Medulla oblongata (tissue), 1 donor: Measurements from ENCODE around the gene ZNF524.

ENCODE experiments used
- DNase-seq: peaks from one replicate; pipeline ENCODE4 v3.0.0-alpha.2; 2015; ENCODE audit errors: extremely low spot score

The ZNF524 gene

DNA sequence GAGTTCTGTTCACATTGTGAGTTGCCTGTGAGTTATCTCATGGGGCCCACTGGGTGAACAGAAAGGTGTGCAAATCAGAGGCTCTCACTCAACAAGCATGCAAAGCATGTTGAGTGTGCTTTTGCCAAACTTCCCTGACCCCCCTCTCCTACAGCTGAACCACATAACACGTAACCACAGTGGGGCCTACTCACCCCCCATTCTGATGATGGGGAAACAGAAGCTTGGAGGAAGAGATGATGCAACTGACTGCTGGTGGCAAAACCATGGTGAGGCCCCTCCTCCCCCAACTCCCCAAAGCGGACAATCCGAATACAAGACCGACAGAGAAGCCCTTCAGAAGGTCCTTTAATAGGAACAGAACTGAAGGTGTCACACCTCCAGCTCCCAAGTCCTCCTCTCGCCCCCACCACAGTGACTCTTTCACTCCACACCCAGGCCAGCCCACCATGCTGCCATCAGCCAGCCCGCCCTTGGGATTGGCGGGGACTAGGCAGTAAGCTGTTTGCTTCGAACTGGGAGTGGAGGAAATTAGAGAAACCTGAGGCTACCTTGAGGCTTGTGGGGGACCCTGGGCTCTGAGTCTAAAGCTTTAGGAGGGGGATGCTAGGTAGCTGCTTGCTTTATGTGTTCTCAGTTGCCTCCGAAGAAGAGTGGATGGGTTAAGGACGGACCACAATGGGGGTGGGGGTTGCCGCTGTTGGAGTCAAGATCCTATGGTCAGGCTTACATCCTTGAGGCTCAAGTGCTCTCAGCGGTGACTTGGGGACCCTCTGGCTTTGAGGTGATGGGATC is 20.5 kb downstream of the ZNF524 start:
- DNase-seq = no peak

GRCh38 chr19:55621205-55621672 is 21.2 kb downstream of the ZNF524 start:
- DNase-seq = no peak

DNA sequence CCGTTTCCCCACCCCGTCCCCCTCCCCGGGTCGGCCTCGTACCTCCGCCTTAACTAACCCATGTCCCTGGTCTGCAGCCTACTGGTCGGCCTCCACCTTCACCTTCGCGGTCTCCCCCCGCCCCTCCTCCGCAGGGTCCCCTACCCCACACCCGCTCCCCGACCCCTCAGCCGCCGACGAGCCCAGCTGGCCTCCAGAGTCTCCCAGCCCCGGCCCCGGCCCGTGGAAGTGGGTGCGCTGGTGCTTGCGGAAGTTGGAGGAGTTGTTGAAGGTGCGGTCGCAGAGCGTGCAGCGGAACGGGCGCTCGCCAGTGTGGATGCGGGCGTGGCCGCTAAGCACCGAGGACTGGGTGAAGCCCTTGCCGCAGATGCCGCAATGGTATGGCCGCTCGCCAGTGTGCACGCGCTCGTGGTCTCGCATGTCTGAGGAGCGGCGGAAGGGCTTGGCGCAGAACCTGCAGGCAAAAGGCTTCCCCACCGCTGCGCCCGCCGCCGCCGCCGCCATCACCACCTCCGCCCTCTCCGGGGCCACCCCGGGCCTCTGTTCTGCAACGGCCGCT is 21.7 kb downstream of the ZNF524 start:
- DNase-seq = no peak

GRCh38 chr19:55622242-55622969 is 22.3 kb downstream of the ZNF524 start:
- no peak for DNase-seq

GRCh38 chr19:55623130-55623529 is 23.0 kb downstream of the ZNF524 start:
- no peak for DNase-seq

GRCh38 chr19:55623561-55623960 is 23.5 kb downstream of the ZNF524 start:
- no peak for DNase-seq

DNA sequence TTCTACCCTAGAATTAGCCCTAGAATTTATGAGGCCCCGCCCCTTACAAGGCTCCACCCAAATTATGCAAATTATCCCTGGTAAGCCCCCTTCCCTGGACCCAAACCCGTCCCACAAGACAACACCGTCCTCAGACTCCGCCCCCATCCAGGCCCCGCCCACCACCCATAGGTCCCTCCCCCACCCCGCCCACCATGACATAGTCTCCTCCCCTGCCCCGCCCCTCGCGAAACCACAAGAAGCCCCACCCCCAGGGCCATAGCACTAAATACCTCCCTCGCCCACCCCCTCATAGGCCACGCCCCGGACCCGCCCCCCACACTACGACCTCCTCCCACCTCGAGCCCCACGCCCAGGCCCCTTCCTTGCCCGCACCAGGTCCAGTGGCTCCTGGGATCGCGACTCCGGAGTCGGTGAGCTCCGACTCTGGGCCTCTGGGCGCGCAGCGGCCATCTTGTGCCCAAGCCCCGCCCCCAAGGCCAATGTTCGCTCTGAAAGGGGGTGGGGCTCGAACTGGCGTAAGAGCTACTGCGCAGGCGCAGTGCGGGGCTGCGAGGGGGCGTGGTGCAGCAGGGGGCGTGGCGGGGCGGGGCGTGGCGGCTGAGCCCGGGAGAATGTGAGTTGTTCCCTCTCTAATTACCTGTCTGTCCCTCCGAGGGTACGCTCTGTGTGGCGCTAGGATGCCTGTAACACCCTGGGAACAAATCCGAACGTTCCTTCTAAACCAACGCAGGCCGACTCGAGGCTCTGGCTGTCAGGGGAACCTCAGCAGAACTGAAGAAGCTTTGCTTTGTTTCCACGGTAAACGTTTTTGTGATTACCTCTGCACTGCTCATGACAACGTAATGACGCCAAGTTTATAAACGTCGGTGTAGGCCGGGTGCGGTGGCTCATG is 24.3 kb downstream of the ZNF524 start, which contains the start of gene ZNF784:
TSS of gene ZNF784 (minus strand) at position 458 of the 895 bp plus-strand sequence. CDS start at position 453, 5 bp downstream.
- peak; percentile 93 for DNase-seq

- no peak for DNase-seq
Measured at GRCh38 chr19:55625004-55625326, 24.9 kb downstream of the ZNF524 start.

- DNase-seq = no peak
Measured at GRCh38 chr19:55626350-55626749, 26.3 kb downstream of the ZNF524 start.

DNA sequence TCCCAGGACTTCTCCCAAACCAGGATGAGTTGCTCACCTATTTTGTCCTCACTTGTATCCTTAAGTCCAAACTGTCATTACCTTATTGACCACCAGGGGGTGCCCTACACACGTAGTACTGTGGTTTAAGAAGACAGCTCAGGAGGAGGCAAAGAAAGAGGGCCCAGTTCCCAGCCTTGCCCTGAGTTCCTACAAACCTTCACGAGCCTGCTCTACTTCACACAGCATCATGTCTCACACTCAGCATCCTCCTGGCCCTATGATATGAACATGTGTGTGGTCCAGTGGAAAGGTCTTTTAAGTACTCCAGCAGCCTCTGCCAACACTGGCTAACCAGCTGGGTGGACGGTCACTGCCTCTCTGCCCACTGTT is 32.4 kb downstream of the ZNF524 start:
- peak; percentile 97 for DNase-seq

DNA sequence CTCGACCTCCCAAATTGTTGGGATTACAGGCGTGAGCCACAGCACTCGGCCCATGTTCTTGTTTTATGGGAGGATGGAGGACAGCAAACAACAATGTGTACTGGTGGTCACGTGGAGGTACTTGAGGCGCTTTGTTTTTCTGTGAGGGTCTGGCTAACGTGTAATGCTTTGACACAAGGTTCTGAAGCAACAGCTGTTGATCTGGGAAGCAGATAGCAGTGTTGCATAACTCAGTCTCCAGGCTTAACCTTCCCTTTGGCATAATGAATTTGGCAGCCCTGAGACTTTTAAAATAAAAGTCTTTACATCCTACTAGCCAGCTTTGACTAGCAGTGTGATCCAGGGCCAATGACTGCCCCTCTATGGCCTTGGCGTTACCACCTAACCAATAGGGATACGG is 33.8 kb downstream of the ZNF524 start:
- DNase-seq = no peak

DNA sequence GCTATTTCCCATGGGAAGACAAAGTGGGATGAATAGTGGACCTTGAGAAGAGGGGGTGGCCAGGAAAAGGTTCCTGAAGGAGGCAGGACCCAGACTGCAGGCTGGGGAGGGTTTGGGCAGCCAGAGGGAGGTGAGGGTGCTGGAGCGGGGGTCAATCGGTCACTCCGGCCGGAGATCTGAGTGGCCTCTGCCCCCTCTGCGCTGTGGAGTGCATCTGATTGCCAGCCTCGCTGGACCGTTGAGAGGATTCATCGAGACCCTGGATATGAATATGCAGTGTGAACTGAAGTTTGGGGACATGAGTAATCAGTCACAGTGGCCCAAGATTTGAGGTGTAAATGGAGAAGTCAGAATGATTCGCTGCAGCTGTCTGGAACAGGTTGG is 35.2 kb downstream of the ZNF524 start:
- no peak for DNase-seq

DNA sequence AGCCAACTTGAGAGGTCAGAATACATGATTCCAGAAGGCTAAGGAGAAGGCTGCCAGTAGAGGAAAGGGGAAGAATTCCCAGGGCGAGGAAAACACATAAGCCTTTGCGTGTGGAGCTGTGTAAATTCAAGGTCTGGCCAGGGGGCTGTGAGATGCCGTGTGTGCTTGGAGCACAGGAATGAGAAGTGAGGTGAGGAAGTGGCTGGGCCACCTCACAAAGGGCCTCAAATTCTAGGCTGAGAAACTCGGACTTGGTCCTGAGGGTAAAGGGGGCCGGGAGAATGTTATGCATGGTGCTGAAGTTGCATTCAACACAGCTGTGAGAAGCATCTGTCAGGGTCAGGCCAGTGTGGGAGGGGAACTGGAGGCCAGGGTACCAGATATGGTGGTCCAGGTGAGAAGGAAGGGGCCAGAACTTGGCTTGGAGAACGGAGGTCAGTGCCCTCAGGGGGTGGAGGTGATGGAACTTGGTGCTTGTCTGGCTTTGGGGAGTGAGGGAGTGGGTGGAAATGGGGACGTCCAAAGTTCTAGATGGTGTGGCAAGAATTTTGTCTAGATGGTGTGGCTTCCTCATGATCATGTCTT is 35.9 kb downstream of the ZNF524 start:
- peak; percentile 1 for DNase-seq

DNA sequence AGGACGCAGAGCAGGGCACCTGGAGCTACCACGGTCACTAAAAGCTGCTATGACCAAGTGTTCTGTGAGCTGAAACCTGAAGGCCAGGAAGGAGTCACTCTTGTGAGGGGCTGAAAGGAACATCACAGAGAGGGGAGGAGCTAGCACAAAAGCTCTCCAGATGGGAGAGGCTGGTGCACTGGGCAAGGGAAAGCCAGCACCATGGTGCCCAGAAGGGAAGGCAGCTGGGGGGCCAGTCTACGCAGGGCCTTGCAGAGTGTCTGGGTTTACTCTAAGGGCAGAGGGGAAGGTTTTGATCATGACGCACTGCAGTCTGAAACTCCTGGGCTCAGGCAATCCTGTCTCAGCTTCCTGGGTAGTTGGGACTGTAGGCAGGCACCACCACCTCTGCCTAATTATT is 36.6 kb downstream of the ZNF524 start:
- no peak for DNase-seq

- DNase-seq = no peak
Measured at GRCh38 chr19:55637534-55637933, 37.4 kb downstream of the ZNF524 start.

GRCh38 chr19:55638864-55639359 is 38.8 kb downstream of the ZNF524 start:
- DNase-seq = peak; percentile 8

DNA sequence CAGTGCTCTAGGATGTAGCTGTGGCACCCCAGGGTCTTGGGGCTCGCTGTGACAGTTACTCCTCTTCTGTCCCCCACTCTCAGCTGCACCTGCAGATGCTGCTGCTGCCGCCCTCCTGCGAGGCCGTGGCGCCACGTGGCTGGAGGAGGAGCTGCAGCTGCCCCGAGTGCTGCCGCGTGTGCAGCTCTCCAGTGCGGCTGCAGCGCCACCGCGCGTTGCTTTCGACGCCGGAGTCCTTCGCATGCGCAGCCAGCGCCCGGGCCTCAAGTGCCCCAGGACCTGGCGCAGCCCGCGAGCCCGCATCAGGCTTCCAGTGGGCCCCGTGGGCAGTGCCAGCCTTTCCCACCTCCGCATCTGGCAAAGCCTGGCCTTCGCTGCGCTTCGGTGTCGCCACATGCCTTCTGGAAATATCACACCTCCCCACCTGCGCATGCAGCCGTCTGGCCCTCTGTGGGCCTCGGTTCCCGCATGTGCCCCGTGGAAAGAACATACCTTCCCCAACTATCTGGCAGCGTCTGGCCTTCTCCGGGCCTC is 40.0 kb downstream of the ZNF524 start:
- peak; percentile 52 for DNase-seq

- peak; percentile 54 for DNase-seq
Measured at GRCh38 chr19:55640577-55641425, 40.7 kb downstream of the ZNF524 start, which contains the start of gene ZNF580. ZNF580 (plus strand) TSS chr19:55641002; CDS start chr19:55642509, 1,507 bp downstream.

DNA sequence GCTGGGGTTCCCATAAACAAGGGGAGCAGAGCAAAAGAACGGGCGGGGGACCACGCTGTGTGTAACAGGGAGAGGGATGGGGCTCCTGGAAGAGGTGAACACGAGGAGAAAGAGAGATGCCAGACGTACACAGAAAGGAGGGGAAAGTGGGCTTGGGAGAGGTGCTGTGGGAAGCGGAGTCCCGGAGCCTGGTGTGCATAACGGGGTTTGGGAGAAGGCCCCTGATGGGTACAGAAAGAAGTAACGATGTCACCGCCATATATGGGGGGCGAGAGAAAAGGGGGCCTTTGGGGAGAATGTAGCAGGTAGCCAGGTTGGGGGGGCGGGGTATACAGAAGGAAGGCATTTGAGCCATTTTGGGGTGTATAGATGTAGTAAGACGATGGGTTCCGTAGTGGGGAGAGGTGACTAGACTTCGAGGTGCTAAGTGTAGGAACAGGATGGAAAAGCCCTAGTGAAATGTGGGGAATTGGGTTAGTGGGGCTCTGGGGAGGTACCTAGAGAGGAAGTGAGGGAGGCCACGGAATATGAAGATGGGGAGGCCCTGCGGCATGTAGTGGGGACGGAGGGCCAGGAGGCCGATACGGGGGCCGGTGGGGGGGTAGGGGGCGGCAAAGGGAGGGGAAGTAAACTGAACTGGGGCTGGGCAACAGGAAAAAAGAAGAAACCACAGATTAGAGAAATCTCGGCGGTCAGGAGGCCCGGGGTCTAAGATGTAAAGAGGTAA is 41.5 kb downstream of the ZNF524 start:
- peak; percentile 19 for DNase-seq
